T-helper 2 cell treated with Interferon-gamma antibody and Interleukin-4, amounts not matched to agents 5 μg/mL and 100 μg/mL, for 36 hours (primary cell): ENCODE measurements around the gene AGA.

ENCODE experiments used
- DNase-seq: peaks from one replicate; pipeline ENCODE4 v3.0.0; 2021; ENCODE audit warnings: low spot score
- H3K27ac Mint-ChIP-seq: one replicate; pipeline ENCODE4 v1.8.0; 2021; ENCODE audit warnings: mild to moderate bottlenecking, mixed read lengths
- H3K27me3 Mint-ChIP-seq: one replicate; pipeline ENCODE4 v1.8.0; 2021; ENCODE audit warnings: low read depth, mixed read lengths
- H3K36me3 Mint-ChIP-seq: one replicate; pipeline ENCODE4 v1.8.0; 2021; ENCODE audit warnings: low read depth, mixed read lengths
- H3K4me1 Mint-ChIP-seq: one replicate; pipeline ENCODE4 v1.8.0; 2021; ENCODE audit warnings: low read depth, mixed read lengths
- H3K4me3 Mint-ChIP-seq: one replicate; pipeline ENCODE4 v1.8.0; 2022; ENCODE audit warnings: mild to moderate bottlenecking, moderate library complexity, mixed read lengths
- H3K9me3 Mint-ChIP-seq: one replicate; pipeline ENCODE4 v1.8.0; 2021; ENCODE audit warnings: mixed read lengths

Gene AGA

DNA sequence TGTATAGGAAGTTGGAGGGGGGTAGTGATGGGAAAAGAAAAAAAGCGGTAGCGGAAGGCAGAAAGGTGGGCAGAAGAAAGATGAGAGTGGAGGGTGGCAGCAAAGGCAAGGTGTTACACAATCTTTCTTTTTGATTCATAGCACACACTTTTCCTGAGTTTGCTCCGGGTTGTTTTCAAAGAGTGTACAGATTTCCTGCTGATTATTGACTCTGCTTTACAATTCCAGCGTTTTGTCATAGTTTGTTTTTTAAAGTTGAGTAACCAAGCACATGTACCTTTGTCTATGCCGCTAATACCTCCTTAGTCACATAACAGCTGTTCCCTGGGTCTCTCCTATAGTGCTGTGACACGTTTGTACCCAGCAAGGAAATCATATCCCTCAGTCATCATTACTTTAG is 50.3 kb downstream of the AGA start:
- H3K4me1 Mint-ChIP-seq: peaks cover 26% of the 10 kb centered on the region
- H3K4me3 Mint-ChIP-seq: no peak overlapping the region
- H3K9me3 Mint-ChIP-seq: no peaks in the 10 kb centered on the region
- peaks cover 33% of the 10 kb centered on the region for H3K27me3 Mint-ChIP-seq
- H3K27ac Mint-ChIP-seq: no peak overlapping the region
- no peak for DNase-seq
- no peaks in the 10 kb centered on the region for H3K36me3 Mint-ChIP-seq

DNA sequence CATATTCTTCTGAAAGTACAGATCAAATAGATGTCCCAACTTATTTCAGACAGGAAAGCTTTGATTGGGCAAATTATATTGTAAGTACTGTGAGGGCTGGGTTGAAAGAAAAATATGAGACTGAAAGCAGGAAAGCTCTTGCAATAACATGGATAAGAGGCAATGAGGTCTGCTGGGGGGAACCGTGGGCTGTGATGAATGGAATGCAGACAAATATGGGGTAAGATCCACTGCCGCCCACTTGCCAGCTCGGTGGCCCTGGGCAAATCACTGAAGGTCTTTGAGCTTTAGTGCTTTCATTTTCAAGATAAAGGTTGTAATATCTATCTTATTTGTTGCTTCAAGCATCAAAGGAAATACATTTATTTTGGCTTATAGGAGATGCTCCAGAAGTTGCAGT is 51.0 kb downstream of the AGA start:
- peaks cover 25% of the 10 kb centered on the region for H3K4me1 Mint-ChIP-seq
- no peaks in the 10 kb centered on the region for H3K9me3 Mint-ChIP-seq
- peaks cover 31% of the 10 kb centered on the region for H3K27me3 Mint-ChIP-seq
- H3K27ac Mint-ChIP-seq: no peak overlapping the region
- no peaks in the 10 kb centered on the region for H3K36me3 Mint-ChIP-seq
- no peak overlapping the region for H3K4me3 Mint-ChIP-seq
- DNase-seq: no peak

DNA sequence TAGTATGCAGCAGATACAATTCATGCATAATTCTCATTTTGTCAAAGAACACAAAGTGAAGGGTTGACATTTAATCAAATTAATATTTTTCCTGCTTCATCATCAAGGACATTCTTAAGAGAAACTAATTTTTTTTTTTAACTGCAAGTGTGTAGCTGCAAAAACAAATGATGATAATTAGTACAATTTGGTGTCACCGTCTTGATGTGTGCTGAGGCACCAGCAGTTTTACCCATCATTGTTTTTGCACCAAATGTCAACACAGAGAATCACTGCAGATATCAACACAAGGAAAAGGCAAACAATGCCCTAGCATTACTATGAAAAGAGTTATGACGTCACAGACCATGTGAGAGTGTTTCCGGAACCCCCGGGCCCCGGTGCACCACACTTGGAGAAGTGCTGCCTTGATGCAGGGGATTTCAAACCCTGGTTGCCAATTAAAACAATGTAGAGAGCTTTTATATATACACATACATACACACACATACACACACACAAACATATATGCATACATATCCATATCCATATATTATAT is 55.9 kb downstream of the AGA start:
- peaks cover 14% of the 10 kb centered on the region for H3K4me1 Mint-ChIP-seq
- no peaks in the 10 kb centered on the region for H3K36me3 Mint-ChIP-seq
- H3K9me3 Mint-ChIP-seq: no peaks in the 10 kb centered on the region
- H3K4me3 Mint-ChIP-seq: no peak overlapping the region
- H3K27me3 Mint-ChIP-seq: peaks cover 30% of the 10 kb centered on the region
- H3K27ac Mint-ChIP-seq: no peak overlapping the region
- DNase-seq: no peak

DNA sequence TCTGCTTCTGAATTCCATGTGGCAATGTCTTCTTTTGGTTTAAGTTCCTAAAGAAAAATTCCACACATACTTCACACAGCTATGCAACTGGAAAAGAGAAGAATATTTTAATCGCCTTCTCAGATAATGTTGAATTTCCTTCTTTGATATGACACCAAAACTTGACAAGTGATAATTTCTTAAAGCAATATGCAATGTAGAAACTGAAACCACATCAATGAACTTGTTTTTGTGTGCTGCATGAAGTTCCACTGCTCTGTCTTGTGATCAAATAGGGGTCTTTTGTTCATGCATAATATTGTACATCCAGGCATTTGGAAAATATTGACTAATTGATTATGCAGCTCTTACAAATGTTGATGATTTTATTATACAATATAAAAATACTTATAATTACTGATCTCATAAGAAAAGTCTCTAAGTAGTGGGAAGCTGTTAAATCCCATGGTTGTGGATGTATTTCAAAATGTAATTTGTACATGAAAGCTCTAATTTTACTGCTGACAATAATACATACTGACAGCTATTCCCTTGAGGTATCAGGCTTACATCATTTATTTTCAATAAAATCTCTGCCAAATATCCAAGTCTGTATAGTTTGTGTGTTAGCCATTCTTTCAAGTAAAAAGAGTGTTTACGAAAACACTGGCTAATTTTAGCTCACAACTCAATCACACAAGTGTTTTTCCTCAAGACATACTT is 56.5 kb downstream of the AGA start:
- Mint-ChIP-seq H3K4me1 (peaks cover 10% of the 10 kb centered on the region), H3K27me3 (peaks cover 25% of the 10 kb centered on the region), H3K9me3 (no peaks in the 10 kb centered on the region), H3K36me3 (no peaks in the 10 kb centered on the region), H3K27ac (no peak overlapping the region), H3K4me3 (no peak overlapping the region)
- no peak for DNase-seq

DNA sequence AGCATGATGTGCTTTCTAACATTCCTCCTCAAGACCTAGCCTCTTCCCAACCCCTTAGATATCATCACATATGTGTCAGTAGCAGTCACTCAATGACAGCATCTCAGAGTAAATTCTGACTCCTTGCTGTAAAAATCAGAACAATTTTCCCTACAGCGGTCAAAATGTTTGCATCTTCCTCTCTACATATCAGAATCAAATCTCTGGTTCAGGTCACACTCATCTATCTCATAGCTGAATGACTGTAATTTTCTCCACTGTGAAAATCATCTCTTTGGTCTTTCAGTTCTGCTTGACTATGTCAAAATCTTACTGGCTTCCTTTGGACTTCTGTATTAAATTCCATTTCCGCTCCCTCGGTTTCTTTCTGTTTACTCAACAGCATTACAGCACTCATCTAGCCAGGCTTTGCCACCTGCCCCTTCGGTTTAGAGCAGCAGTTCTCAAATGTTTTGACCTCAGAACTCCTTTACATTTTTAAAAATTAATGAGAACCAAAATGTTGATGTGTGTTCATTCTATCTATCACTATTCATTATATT is 57.3 kb downstream of the AGA start:
- DNase-seq: no peak
- no peaks in the 10 kb centered on the region for H3K9me3 Mint-ChIP-seq
- no peak overlapping the region for H3K4me3 Mint-ChIP-seq
- H3K27me3 Mint-ChIP-seq: peaks cover 20% of the 10 kb centered on the region
- no peaks in the 10 kb centered on the region for H3K36me3 Mint-ChIP-seq
- H3K4me1 Mint-ChIP-seq: peaks cover 8% of the 10 kb centered on the region
- no peak overlapping the region for H3K27ac Mint-ChIP-seq

DNA sequence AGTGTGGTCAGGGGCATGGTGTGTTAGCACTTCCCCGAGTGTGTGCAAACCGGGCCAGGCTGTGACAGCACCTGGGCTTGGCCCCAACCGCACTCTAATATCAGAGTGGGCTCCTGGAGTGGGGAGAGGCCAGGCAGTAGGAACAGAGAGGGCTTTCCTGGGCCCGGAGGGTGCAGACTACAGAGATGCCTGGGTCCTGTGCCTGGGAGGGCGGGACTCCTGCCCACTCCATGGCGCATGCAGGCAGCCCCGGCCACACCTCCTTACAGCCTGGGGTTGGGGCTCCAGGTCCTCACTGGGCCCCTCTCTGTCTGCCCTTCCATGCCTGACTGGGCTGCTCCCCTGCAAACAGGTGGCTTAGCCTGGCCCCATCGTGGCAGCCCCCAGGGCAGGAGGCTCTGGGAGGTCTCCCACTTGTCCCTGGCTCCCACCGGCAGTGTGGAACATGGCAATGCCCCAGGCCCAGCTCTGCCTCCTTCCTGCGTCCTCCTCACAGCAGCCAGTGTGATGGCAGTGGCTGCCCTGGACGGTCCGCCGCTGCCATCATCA is 60.4 kb downstream of the AGA start:
- H3K4me3 Mint-ChIP-seq: no peak overlapping the region
- H3K4me1 Mint-ChIP-seq: peaks cover 8% of the 10 kb centered on the region
- H3K9me3 Mint-ChIP-seq: no peaks in the 10 kb centered on the region
- no peak overlapping the region for H3K27ac Mint-ChIP-seq
- no peaks in the 10 kb centered on the region for H3K36me3 Mint-ChIP-seq
- H3K27me3 Mint-ChIP-seq: peaks cover 30% of the 10 kb centered on the region
- no peak for DNase-seq
